OCI-LY1 (cell line): ENCODE results near the gene ZDHHC14.

Source experiments
- CTCF ChIP-seq: fragments of 200-600 bp; sonication (generic), shearing (Covaris generic); IDR thresholded peaks from 2 replicates; pipeline ENCODE4 v1.5.1; 2017; ENCODE audit warnings: mild to moderate bottlenecking, antibody characterized with exemption, low read length, moderate library complexity, mixed read lengths
- EZH2 ChIP-seq: fragments of 200-600 bp; sonication (generic), shearing (Covaris generic); IDR thresholded peaks from 2 replicates; pipeline ENCODE4 v1.8.0; 2017; ENCODE audit warnings: borderline replicate concordance, mixed run types, mild to moderate bottlenecking, antibody characterized with exemption, low read length, moderate library complexity, mixed read lengths

DNA sequence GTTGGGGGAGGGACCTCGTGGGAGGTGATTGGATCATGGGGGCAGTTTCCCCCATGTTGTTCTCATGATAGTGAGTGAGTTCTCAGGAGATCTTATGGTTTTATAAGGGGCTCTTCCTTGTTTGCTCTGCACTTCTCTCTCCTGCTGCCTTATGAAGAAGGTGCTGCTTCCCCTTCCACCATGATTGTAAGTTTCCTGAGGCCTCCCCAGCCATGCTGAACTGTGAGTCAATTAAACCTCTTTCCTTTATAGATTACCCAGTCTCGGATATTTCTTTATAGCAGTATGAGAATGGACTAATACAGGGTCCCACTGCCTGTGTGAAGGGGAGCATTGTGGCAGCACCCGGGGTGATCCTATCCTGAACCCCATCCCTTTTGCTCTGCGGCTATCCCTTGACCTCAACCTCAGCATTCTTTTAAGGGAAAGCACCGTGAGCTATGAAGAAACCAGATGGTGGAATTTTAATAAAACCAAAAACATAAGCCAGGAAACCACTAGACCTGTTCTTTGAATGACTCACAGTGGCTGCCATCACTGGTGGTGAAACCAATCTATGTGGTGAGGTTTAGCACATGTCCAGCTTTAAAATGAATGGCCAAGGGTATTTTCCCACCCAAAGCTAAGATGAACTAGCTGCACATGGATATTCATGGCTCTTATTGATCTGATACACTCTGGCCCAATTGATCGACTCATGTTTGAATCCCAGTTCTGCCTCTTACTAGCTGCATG, 62.2 kb downstream of the ZDHHC14 start:
- TF ChIP-seq CTCF, result no peak
- no peak for TF ChIP-seq EZH2
